Measurements from ENCODE around the gene ARHGAP24.
A peak's percentile ranks its signal among the peaks of the same experiment; 100 is the strongest.

Gene ARHGAP24

GRCh38 chr4:85474818-85475630, at the start of gene ARHGAP24:
TSS of gene ARHGAP24 (plus strand) at chr4:85475150.
- DNase-seq = peak in 1 of 2 donors; percentile 31

DNA sequence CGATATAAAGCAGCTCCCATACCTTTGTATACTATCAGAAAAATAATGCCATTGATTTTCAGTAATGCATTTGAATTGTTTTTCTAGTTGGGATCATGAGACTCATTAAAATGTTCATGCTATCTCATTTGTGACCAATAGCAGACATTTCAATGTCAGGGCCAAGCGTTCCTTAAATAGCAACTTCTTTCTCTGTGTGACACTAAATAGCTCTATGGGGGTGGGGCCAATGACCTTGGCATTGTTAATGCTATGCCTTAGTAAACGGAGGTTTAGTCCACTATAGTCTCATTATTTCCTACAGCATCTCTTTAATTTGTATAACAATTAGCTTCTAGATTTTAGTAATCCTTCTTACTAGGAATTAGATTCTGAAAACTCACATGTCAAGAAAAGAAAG, 48.6 kb upstream of the ARHGAP24 start:
- DNase-seq = no peak

DNA sequence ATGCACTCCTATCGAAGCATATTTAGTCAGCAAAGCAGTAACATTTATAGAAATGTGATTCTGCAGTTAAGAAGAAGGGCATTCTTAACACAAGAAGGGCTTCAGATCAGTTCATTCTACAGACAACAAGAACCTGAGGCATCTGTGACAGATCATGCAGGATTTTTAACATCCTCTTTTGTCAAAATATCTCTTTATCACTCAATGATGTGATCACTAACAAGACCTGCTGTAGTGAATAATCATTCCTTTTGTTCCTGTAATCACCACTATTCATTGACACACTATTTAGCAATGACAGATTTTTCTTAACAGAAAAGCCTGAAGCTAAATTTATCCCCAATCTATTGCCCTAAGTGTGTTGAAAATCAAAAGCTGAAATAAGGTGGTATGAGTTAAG, 47.8 kb upstream of the ARHGAP24 start:
- no peak for DNase-seq

DNA sequence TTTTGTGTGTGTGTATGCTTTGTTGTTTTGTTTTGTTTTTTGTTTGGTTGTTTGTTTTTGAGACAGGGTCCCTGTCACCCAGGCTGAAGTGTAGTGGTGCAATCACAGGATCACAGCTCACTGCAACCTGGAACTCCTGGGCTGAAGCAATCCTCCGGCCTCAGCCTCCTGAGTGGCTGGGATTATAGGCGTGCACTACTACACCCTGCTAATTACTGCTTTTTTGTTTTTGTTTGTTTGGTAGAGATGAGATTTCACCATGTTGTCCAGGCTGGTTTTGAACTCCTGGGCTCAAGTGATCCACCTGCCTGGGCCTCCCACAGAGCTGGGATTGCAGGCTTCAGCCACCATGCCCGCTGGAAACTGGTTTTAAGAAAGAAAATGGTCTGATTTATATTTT, 44.7 kb upstream of the ARHGAP24 start:
- no peak for DNase-seq

DNA sequence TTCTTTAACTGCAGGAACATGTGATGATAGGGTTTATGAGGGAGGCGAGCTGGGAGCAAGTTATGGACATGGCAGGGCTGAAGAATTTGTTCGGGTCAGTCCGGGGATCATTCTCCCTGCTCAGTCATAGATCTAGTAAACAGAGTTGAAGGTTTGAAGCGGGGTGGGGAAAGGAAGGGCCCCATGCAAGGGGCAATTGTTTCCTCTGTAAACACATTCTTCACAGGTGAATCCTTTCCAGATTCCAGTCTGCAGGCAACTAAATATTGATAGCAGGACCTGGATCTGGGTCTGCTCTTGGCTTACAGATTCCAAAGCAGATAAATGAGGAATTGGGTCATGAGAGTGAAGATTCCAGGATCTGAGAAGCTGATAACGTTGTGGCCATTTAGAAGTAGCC, 44.3 kb upstream of the ARHGAP24 start:
- no peak for DNase-seq

DNA sequence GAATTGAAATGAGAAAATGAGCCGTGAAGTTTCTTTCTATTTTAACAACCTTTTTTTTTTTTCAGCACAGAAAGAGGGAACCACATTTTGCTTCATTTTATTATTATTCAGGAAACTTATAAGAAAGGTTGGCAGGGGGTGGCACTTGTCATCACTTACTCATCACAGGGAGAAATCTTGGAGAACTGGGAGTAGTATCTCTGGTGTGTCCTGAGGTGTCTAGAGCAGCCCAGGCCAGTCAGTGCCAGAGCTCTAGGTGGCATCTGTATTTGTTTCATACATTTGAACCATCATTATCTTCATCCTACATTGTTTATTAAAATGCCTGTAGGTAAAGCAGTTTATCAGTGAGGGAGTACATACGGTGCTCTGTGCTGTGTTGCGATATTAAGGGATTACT, 43.8 kb upstream of the ARHGAP24 start:
- no peak for DNase-seq

GRCh38 chr4:85431881-85432485, 43.0 kb upstream of the ARHGAP24 start:
- DNase-seq = no peak

DNA sequence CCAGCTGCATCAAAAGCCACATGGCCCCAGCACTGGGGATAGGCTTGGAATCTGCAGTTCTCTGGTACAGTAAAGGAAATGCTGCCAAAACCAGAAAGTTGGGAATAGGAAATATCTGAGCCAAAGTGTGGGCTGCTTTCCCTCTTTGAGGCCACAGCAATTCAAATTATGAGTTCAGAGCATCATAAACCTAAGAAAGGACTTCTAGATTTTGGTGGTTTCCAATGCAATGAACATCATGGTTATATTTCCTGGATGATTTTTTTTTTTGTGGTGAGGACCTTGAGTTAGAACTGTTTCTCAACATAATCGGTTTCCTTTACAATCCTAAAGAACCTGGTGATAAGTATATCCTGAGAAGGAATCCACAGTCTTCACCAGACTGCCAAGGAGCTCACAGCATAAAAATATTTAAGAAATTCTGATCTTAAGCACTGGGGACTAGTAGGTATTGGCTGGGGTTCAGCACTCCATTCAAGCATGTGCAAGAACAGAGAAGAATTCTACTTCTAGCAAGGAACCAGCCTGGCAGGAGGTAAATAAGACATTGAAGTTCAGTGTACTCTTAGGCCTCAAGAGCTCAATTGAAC, 29.8 kb upstream of the ARHGAP24 start:
- no peak for DNase-seq

- no peak for DNase-seq
Measured at GRCh38 chr4:85446141-85446861, 28.6 kb upstream of the ARHGAP24 start.

DNA sequence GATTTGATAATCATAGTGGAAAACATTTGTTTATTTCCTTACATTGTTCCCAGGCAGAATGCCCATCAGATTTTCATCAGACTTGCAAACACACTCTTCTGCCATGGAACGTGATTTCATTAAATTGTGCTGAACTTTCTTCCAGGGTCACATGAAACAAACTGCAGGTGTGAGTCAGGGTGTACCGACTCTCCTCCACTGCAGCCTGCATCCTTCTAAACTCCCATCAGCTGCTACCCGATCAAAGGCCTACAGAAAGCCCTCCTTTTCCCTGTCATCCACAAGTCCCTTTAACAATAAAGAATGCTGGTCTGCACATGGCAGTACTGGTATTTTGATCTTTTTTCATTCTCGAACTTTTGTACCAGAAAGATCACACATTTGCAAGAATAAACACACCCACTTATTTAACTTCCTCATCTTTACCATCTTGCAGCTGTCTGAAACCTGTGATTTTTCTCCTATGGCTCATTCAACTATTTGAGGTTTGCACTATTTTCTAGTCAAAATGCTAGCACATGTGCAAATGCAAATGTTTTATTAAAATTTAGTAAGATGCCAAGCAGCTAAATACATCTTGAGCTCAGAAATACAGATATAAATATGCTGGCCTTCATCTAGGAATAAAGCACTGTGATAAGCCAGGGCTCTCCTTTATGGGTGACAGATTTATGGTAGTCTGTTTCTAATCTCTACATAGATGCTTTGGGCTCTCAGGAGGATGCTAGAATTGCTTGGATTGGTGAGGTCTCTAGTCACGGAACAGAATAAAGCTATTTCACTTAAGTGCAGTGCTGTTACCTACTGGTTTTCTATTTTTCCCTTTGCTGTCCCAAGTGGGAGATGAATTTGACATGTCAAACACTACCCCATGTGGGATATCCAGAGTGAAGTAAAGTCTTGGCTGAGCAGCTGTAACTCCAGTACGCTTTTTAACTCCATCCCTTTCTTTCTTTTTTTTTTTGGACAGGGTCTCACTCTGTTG, 25.8 kb upstream of the ARHGAP24 start:
- no peak for DNase-seq

GRCh38 chr4:85452058-85452731, 22.8 kb upstream of the ARHGAP24 start:
- no peak for DNase-seq

- DNase-seq = no peak
Measured at GRCh38 chr4:85455942-85456341, 19.0 kb upstream of the ARHGAP24 start.

DNA sequence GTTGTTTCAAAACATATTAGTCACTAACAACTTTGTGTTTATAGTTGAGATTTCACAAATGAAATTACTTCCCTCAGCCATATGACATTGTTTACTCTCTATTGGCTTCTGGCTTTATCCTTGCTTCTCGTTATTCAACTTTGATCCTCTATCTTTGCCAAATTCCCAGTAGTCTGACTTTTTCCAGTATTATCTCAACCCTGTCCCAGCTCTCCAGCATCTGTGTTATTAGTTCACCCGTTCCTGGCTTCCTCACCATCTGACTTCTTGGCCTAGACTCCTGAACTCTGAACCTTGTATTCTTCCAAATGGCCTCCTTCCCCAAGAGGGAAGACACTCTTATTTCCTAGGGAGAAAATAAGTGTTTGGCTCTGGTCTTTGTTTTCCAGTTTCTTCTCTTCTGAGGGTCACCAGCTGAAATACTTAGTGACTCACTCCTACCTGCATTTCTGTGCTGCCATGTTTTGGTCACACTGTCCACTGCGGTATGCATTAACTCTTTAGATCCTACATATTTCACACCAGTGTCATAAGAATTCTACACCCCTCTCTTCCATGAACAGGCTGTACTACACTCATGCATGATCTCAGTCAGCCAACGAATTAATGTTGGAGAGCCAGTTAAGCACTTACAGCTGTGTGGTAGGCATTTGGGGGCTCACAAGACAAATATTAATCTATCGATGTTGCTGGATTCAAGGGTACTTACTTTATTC, 17.0 kb upstream of the ARHGAP24 start:
- no peak for DNase-seq

- no peak for DNase-seq
Measured at GRCh38 chr4:85459736-85460135, 15.2 kb upstream of the ARHGAP24 start.

DNA sequence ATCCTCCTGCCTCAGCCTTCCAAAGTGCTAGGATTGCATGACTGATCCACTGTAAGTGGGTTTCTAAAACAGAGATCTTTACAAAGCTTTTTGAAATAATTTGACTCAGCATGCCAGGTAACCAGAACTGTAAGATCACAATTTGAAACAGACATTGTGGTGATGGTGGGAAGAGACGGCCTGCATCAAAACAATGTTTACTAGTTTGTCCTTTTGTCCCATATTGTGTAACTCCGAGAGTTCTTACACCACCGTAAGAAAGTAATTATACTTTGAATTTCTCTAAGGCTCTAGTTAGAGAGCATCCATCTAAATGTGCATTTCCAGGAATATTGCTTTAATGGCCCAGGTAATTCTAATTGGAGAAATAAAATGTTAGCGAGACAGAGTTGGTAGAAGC, 594 bp upstream of the ARHGAP24 start:
- no peak for DNase-seq

DNA sequence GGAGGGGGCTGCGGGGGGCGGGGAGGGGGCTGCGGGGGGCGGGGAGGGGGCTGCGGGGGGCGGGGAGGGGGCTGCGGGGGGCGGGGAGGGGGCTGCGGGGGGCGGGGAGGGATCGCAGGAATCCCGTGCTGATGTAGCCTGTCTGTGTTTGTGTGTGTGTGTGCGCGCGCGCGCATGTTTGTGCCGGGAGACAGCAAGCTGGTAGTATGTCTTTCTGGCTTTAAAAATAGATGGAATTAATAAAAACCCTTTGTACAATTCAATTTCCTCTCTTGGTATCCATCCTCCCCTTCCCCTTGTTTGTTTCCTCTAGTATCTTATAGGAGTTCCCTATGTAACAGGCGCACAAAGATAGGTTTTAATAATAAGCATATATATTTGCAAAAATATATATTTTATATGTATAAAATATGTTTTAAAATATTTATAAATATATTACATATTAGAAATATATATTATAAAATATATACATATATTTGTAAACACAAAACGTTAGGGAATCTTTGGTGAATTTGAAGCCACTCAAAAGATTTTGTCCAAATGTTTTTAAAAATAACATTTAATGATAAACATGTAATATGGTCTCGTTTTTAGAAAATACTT, 782 bp downstream of the ARHGAP24 start:
- DNase-seq = no peak

DNA sequence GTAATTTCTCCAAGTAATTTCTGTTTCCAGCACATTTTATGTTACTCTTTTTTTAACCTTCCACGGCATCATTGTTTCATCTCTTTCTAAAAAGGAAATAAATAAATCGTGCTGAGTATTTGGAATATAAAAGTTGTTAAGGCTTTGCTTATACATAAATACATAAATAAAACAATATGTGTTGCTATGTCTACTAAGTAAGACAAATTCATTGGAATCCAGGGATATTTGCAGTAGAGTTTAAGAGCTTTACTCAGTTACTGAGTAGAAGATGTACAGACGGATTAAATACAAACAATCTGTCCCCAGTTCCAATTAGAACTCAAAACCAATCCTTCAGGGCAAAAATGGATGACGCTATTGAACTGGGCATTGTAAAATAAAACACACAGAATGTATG, 1.4 kb downstream of the ARHGAP24 start:
- DNase-seq = no peak

- no peak for DNase-seq
Measured at GRCh38 chr4:85477534-85477933, 2.6 kb downstream of the ARHGAP24 start.

- DNase-seq = no peak
Measured at GRCh38 chr4:85478576-85478975, 3.6 kb downstream of the ARHGAP24 start.

- no peak for DNase-seq
Measured at GRCh38 chr4:85482010-85482738, 7.2 kb downstream of the ARHGAP24 start.
